ENCODE measurements around the gene PDE12. TPM values are rescaled to one million over a fixed set of nuclear protein-coding genes. Genes with fewer than 3 reads are reported as not detected.
"Not testable (repeated sequence)": the region's sequence is repeated elsewhere in the genome, so short reads cannot be mapped to it uniquely, and the experiment has no call there.

PDE12 gene
- total RNA-seq, 1 experiment from 2014 or later, result 15.3 TPM

DNA sequence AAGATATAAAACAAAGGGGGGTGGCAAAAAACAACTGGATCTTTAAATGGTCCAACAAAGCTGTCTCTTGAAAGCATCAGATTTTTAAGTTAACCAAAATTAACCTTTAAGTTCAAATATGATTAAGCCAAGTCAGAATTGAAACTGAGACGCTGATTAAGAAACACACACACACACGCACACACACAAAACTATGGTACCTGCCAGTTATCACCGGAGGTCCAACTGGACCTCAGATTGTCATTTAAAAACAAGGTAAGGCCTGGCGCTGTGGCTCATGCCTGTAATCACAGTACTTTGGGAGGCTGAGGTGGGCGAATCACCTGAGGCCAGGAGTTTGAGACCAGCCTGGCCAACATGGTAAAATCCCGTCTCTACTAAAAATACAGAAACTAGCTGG lies 30.7 kb downstream of the PDE12 start:
- no peak for DNase-seq (ENCODE audit: low spot score)

DNA sequence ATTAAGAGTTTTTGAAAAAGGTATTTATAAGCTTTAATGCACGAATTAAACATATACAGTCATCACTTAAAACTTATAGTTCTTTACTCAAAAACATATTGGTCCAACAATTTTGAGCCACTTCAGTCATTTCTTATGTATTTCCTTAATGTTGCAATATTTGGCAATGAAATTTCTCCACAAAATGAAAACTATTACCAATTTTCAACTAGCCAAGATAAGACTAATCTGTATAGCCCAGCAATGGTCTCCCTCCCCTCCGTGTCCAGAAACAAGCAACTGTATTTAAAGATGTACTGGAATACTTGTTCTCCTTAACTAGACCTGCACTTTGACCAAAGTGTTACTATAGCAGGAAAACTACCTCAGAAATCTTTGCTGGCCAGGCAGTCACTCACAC lies 31.8 kb downstream of the PDE12 start:
- DNase-seq (ENCODE audit: low spot score), result no peak

DNA sequence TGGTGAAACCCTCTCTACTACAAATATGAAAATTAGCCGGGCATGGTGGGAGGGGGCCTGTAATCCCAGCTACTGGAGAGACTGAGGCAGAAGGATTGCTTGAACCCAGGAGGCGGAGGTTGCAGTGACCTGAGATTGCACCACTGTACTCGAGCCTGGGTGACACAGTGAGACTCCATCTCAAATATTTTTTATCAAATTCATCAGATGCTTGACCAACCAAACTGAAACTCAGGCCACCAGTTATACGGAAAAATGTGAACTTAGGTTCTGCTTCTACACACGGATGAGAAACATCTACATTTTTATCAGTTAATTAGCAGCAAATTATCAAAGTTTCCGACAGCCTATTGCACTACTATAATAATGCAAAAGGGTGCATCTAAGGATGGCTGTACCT lies 36.2 kb downstream of the PDE12 start:
- DNase-seq (ENCODE audit: low spot score), result no peak

DNA sequence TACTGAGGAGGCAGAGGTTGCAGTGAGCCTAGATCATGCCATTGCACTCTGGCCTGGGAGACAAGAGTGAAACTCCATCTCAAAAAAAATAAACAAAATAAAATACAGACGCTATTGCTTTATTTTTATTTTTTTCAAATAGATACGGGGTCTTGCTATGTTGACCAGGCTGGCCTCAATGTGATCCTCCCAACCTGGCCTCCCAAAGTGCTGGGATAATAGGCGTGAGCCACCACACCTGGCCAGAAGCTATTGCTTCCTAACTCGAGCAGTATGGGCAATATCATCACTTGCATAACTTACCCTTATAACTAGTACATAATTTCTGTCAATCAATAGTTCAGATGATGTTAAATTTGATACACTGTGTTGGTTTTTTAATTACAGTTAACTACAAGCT lies 38.1 kb downstream of the PDE12 start:
- DNase-seq (ENCODE audit: low spot score), result no peak

DNA sequence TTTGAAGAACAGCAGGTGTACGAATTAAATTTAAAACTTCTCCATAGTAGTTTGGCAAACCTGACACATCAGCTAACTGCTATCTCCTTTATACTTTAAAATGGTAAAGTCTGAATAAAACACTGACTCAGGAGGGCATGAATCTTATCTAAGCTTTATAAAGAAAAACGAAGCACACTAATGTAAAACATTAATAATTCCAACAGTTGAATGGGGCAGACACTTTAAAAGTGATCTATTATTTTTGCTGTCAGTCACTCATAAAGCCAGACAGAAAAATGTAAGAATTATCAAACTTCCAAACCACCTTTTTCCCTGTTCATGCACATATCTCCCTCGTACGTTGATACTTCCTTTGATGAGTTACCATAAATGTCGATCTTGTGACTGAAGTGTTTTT lies 38.5 kb downstream of the PDE12 start:
- DNase-seq (ENCODE audit: low spot score), result no peak

DNA sequence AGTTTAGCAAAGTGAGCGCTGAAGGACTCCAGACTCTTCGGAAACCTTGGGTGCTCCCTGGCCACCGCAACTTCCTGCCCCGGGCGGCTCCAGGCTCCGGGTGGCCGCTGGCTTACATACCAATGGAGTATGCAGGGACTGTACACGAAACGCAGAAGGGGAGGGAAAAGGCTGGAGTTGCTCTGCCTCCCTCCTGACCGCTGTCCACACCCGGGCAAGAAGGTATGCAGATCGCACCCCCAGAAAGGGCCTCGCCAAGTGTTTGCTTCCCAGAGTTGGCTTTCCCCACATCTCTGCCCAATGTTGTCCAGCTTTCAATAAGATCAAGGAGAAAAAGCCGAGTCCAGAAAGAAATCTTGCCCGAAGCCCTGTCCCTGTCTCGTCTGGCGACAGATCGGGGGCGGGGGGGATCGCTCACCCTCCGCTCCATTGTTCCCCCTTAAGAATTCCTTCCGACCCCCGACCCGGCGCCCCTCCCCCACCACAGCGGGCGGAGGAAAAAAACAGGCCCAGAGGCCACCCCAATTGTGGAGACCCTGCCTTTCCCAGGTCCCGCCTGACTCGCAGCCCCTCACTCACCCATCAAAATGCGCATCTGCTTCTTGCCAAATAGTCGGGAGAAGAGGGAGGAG lies 40.5 kb downstream of the PDE12 start:
- peak; percentile 71 for DNase-seq (ENCODE audit: low spot score)

DNA sequence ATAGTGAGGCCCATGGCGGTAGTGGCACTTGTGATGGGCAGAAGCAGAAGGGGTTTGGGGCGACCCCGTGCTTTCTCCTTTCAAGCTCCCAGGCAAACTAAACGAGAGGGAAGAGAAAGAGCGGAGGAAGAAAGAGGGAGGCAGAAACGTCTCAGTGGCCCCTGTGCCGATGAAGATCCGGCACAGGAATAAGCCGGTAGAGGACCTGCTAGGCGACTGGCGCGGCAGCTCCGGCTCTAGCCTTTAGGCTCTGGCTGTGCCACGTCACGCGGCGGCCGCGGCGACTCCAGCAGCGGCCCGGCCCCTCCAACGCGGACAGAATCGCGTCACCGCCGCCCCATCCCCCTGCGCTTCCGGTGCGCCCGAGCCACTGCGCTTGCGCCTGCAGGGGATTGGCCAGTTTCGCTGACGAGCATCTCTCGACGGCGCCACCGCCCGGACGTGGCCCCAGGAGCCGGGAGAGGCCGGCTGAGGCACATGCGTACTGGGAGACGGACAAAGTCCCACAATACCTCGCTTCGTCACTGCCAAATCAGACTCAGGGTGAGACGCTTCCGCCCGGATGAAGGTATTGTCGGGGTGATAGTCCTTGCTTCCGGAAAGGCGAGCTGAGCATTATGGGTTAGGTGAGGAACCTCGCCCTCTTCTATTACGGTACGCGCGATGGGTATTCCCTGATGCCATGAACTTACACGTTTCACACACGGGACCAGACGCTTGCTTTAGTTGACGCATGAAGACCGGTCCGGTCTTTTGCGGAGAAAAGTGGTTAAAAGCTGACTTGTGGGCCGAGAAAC lies 41.3 kb downstream of the PDE12 start, which contains the start of gene ARF4:
Gene ARF4, minus strand, starts transcription at position 218 of the 797 bp plus-strand sequence. Its CDS starts 204 bp downstream, at position 14.
- peak; percentile 96 for DNase-seq (ENCODE audit: low spot score)

DNA sequence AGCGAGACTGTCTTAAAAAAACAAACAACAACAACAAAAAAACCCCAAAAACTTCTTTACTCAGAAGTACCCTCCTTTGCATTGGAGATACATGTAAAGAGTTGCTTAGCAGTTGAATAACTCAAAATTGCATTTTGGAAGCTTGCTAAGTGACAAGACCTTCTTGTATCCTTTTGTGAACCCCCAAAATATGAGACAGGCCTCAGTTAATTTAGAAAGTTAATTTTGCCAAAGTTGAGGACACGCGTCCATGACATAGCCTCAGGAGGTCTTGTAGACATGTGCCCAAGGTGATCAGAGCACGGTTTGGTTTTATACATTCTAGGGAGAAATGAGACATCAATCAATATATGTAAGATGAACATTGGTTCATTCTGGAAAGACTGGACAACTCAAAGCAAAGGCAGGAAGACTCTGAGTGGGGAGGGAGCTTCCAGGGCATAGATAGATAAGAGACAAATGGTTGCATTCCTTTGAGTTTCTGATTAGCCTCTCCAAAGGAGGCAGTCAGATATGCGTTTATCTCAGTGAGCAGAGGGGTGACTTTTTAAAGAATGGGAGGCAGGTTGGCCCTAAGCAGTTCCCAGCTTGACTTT lies 42.8 kb downstream of the PDE12 start:
- no peak for DNase-seq (ENCODE audit: low spot score)

DNA sequence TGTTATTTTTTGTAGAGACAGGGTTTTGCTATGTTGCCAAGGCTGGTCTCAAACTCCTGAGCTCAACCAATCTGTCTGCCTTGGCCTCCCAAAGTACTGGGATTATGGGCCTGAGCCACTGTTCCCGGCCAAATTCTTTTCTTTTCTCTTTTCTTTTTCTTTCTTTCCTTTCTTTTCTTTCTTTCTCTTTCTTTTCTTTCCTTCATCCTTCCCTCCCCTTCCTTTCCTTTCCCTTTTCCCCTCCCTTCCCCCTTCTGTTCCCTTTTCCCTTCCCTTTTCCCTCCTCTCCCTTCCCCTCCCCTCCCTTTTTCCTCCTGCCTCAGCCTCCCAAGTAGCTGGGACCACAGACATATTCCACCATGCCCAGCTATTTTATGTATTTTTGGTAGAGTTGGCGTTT lies 44.1 kb downstream of the PDE12 start:
- DNase-seq (ENCODE audit: low spot score), result no peak

DNA sequence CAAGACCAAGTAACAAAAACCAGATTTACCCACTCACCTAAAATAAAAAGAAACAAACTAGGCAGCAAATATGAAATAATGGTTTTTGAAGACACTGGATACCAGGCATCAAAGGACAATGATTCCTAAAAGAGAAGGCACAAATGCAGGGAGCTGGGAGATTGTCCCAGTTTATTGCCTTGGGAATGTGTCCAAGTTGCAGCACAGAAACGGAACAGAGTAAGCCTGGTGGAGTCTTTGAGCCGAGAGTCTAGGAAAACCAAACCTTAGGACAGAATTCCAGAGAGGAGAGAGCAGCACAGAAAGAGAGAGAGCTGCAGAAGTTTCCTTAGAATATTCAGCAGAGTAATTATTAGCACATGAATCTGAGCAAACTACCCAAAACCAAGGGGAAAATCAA lies 48.9 kb downstream of the PDE12 start:
- DNase-seq (ENCODE audit: low spot score), result no peak

DNA sequence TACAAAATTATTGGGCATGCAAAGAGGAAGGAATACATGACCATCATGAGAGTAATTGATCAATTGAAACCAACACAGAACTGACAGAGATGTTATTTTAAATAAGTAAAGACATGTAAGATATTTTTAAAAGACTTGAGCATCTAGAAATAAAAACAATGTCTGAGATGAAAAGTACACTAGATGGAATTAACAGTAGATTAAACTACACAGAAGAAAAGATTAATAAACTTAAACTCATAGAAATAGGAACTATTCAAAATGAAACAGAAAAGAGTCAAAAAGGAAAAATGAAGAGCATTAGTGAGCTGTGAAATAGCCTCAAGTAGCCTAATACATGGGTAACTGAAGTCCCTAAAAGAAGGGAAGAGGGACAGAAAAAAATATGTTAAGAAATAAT lies 49.6 kb downstream of the PDE12 start:
- DNase-seq (ENCODE audit: low spot score), result no peak

DNA sequence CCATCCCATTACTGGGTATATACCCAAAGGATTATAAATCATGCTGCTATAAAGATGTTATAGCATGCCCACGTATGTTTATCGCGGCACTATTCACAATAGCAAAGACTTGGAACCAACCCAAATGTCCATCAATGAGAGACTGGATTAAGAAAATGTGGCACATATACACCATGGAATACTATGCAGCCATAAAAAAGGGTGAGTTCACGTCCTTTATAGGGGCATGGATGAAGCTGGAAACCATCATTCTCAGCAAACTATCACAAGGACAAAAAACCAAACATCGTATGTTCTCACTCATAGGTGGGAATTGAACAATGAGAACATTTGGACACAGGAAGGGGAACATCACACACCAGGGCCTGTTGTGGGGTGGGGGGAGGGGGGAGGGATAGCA lies 55.8 kb downstream of the PDE12 start:
- DNase-seq (ENCODE audit: low spot score), result not testable (repeated sequence)

DNA sequence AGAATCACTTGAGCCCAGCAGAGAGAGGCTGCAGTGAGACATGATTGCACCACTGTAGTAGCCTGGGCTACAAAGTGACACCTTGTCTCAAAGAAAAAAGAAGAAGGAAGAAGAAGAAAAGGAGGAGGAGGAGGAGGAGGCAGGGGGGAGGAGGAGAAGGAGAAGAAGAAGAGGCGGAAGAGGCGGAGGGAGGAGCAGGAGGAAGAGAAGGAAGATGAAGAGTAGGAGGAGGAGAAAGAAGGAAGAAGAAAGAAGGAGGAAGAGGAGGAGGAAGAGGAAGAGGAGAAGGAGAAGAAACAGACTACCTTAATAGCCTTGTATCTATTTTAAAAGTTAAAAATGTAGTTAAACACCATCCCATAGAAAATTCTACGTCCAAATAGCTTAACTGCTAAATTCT lies 60.2 kb downstream of the PDE12 start:
- no peak for DNase-seq (ENCODE audit: low spot score)

Small RNA genes within 50 kb of the gene (small RNA-seq; reads per million reads assigned to genes)
- gene RNU6-108P, result not detected
- gene RNU6-1181P, result not detected
- gene RNU6-483P, result not detected

Other genes starting within 250 kb of the PDE12 start
- gene DNAH12, start 11.9 kb upstream of the PDE12 start, total RNA-seq (2014; rRNA removed; shearing (Covaris generic)), result 0.05 TPM in 1 of 2 replicates, not detected in the other
- gene ARF4, start 41.1 kb downstream of the PDE12 start, total RNA-seq (2014; rRNA removed; shearing (Covaris generic)), result 64.8 and 69.6 TPM in 2 replicates
- gene DENND6A, start 136.8 kb downstream of the PDE12 start, total RNA-seq (2014; rRNA removed; shearing (Covaris generic)), result 6.8 and 7.8 TPM in 2 replicates
- 51.7 and 57.2 TPM in 2 replicates for gene SLMAP, start 200.0 kb downstream of the PDE12 start, total RNA-seq (2014; rRNA removed; shearing (Covaris generic))